Measurements from ENCODE around the gene PRPF19.

PRPF19 gene

DNA sequence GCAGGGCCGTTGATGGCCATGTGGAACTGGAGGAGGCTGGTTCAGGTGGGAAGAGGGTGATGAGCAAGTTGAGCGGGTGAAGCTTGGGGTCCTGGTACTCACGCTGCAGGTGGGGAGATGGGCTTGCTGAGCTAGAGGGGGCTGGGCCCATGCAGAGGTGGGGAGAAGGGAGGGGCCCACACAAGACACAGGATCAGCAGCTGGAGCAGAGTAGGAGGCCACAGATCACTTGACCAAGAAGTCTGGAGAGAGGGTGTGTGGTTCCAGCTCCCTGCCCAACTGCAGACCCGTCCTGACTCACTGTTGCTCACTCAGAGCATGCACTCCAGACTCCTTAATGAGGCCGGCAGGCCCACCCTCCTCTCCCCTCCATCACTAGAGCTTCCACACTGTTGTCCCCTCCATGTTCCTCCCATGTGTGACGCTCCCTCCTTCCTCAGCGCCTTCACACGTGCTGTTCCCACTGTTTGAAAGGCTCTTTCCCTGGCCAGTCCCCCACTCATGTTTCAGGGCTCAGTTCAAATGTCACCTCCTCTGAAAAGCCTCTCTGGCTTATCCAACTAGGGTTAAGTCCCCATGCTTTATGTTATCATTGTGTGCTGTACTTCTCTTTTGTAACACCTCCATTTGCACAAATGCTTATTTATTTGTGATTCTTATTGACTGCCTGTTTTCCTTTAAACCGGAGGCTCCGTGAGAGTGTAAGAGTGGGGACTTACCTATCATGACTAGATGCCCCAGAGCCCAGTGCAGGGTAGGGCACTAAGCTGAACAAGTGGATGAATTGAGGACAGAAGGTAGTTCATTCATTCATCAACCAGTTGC, 62.1 kb downstream of the PRPF19 start:
- no peak for DNase-seq (ENCODE audit: low read depth, low spot score)

DNA sequence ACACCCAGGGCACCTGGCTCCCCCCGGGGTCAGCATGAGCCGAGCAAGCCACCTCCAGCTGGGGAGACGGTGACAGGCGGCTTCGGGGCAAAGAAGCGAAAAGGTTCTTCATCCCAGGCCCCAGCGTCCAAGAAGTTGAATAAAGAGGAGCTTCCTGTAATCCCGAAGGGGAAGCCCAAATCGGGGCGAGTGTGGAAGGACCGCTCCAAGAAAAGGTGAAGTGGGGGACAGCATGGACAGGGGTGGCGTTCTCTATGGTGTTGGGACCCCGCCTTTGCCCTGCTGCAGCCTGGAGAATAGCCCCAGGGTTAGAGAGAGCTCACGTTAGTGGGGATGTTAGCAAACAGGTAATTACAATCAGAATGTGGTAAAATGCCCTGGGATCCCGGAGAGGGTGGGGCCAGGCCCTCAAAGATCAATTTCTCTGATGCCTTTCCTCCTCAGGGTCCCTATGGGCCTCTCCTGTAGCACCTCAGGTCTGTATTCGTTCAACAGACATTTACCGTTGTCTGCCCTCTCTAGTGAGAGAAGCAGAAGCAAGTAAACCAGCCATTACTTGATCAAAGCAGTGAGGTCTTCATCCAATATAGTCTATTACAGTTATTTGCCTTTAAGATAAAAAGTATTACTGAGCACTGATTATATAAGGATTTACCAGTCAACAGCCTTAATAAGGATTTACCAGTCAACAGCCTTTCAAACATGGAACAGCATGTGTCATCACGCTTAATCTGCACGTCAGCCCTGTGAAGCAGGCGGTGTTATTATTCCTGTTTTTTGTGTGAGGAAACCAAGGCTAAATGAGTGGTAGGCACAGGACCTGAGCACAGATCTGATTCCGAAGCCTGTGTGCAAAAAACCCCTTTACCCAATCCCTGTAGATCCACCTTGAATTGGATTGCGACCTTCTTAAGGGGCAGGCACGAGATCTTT, 63.5 kb downstream of the PRPF19 start:
- no peak for DNase-seq (ENCODE audit: low read depth, low spot score)

DNA sequence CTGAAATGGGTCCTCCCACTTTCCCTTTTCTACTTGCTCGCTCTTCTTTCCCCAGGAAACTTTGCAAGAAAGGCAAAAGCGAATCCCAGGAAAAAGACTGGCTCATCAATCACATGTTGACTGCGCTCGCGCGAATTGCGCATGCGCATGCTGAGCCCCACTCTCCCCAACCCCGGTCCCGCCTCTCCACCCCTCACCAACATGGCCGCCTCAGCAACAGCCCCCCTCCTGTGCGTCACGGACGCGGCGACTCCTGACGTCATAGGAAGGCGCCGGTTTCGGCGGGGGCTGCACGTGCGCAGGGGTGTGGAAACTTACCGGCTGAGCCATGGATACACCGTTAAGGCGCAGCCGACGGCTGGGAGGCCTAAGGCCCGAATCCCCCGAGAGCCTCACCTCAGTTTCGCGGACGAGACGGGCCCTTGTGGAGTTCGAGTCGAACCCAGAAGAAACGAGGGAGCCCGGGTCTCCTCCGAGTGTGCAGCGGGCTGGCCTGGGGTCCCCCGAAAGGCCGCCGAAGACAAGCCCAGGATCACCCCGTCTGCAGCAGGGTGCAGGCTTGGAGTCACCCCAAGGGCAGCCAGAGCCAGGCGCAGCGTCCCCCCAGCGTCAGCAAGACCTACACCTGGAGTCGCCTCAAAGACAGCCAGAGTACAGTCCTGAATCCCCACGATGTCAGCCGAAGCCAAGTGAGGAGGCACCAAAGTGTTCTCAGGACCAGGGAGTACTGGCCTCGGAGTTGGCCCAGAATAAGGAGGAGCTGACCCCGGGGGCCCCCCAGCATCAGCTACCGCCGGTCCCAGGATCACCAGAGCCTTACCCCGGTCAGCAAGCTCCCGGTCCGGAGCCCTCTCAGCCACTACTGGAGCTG, 64.4 kb downstream of the PRPF19 start, which contains the start of gene CCDC86:
Gene CCDC86, plus strand, starts transcription at position 317 of the 871 bp plus-strand sequence. Its CDS starts 12 bp downstream, at position 329.
- peak; percentile 95 for DNase-seq (ENCODE audit: low read depth, low spot score)
